ENCODE data around the gene RRP7A. TPM values are rescaled to one million over a fixed set of nuclear protein-coding genes. Genes with fewer than 3 reads are reported as not detected.
"Not testable (repeated sequence)": the region's sequence is repeated elsewhere in the genome, so short reads cannot be mapped to it uniquely, and the experiment has no call there.

RRP7A gene
- total RNA-seq, 1 experiment from 2014 or later: 72.2 TPM

DNA sequence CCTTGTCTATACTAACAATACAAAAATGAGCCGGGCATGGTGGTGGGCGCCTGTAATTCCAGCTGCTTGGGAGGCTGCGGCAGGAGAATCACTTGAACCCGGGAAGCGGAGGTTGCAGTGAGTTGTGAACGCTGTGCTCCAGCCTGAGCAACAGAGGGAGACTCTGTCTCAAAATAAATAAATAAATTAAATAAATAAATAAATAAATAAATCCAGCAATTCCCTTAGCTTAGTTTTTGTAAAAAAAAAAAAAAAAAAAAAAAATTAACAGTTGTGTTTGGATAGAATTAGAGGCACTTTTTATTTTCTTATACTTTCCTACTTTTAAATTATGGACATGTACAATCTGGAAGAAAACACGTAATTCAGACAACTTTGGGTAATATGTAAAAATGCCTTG lies 2.5 kb downstream of the RRP7A start:
- H3K4me3 Mint-ChIP-seq (ENCODE audit: unreplicated experiment); H3K27ac Mint-ChIP-seq (ENCODE audit: unreplicated experiment); intact Hi-C loops (cut with micrococcal nuclease; ENCODE audit: unreplicated experiment); BruUV-seq (replicated peaks); DNase-seq; H3K27me3 Mint-ChIP-seq (ENCODE audit: insufficient read depth, unreplicated experiment); H3K9me3 ChIP-seq; H3K36me3 ChIP-seq (ENCODE audit: control insufficient read depth, insufficient read depth, low read length); CTCF ChIA-PET; H3K27me3 ChIP-seq (replicated peaks; ENCODE audit: control insufficient read depth, insufficient read depth, low read length); H3K9me3 Mint-ChIP-seq (ENCODE audit: unreplicated experiment); H3K4me3 ChIP-seq (ENCODE audit: low read depth, low read length): not testable (repeated sequence)
- H3K4me1 ChIP-seq: peaks cover 15% of the 10 kb centered on the region
- H3K36me3 Mint-ChIP-seq (ENCODE audit: insufficient read depth, unreplicated experiment): peaks cover 32% of the 10 kb centered on the region
- peaks cover 17% of the 10 kb centered on the region for H3K4me1 Mint-ChIP-seq (ENCODE audit: low read depth, unreplicated experiment)
- POLR2A ChIA-PET: interaction anchor here (0.6 kb wide), 2 partner anchors 65 to 343 kb away, joined by 3 to 9 read pairs; no protein-coding TSS in a partner anchor

DNA sequence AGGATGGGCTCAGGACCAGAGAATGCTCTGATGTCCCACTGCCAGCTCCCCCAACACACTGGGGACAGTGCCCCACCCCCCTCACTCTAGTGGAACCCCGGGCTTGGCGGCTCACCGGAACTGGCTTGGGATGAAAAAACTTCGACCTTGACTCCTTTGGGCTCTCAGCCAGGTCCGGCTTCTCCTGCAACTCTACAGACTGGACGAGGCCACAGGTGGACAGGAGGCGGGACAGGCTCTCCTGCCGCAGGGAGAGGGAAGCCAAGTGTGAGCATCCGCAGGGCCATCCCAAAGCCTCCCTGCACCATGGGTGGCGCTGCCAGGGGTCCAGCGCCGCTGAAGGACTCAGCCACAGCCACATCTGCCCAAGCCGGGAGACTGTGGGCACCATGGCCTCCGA lies 3.7 kb downstream of the RRP7A start:
- Histone ChIP-seq H3K4me3 (ENCODE audit: low read depth, low read length) (no peak overlapping the region), H3K4me1 (peaks cover 11% of the 10 kb centered on the region), H3K9me3 (no peaks in the 10 kb centered on the region), H3K27me3 (replicated peaks; ENCODE audit: control insufficient read depth, insufficient read depth, low read length) (no peaks in the 10 kb centered on the region), H3K36me3 (ENCODE audit: control insufficient read depth, insufficient read depth, low read length) (no peaks in the 10 kb centered on the region; the same call in 1 of the 2 replicates)
- CTCF ChIA-PET: no interaction called here
- DNase-seq: no peak
- Mint-ChIP-seq H3K27me3 (ENCODE audit: insufficient read depth, unreplicated experiment) (no peaks in the 10 kb centered on the region), H3K36me3 (ENCODE audit: insufficient read depth, unreplicated experiment) (peaks cover 34% of the 10 kb centered on the region), H3K27ac (ENCODE audit: unreplicated experiment) (no peak overlapping the region), H3K4me3 (ENCODE audit: unreplicated experiment) (no peak overlapping the region), H3K9me3 (ENCODE audit: unreplicated experiment) (no peaks in the 10 kb centered on the region), H3K4me1 (ENCODE audit: low read depth, unreplicated experiment) (peaks cover 12% of the 10 kb centered on the region)
- TF ChIP-seq, protein P1, sequence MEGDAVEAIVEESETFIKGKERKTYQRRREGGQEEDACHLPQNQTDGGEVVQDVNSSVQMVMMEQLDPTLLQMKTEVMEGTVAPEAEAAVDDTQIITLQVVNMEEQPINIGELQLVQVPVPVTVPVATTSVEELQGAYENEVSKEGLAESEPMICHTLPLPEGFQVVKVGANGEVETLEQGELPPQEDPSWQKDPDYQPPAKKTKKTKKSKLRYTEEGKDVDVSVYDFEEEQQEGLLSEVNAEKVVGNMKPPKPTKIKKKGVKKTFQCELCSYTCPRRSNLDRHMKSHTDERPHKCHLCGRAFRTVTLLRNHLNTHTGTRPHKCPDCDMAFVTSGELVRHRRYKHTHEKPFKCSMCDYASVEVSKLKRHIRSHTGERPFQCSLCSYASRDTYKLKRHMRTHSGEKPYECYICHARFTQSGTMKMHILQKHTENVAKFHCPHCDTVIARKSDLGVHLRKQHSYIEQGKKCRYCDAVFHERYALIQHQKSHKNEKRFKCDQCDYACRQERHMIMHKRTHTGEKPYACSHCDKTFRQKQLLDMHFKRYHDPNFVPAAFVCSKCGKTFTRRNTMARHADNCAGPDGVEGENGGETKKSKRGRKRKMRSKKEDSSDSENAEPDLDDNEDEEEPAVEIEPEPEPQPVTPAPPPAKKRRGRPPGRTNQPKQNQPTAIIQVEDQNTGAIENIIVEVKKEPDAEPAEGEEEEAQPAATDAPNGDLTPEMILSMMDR (IDR thresholded peaks at IDR 0.05; ENCODE audit: insufficient read depth in 1 of 2, low read depth in 1 of 2, low read length in 1 of 2, severe bottlenecking in 1 of 2, unreplicated experiment in 1 of 2): no peak
- intact Hi-C loops (cut with micrococcal nuclease; ENCODE audit: unreplicated experiment): no loop called here
- BruUV-seq (replicated peaks): no TSS peak
- POLR2A ChIA-PET: no interaction called here

DNA sequence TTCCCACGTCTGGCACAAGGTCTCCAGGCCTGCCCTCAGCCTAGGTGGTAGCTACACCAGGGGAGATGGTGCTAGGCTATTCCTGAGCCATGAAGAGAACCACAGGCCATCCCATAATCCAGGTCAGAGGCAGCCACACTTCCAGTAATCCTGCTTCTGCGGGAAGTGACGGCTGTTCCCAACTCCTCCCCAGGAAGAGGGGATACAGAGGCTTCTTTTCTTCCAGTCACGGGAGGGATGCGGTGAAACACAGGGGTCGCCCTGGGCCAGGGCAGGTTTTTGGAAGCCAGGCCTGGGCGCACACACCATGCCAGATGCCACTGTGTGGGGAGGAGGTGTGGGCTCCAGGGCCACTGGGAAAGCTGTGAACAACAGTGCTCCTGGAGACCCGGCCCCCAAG lies 4.3 kb downstream of the RRP7A start:
- CTCF ChIA-PET; H3K27me3 Mint-ChIP-seq (ENCODE audit: insufficient read depth, unreplicated experiment); H3K27me3 ChIP-seq (replicated peaks; ENCODE audit: control insufficient read depth, insufficient read depth, low read length); H3K4me3 ChIP-seq (ENCODE audit: low read depth, low read length); H3K4me1 ChIP-seq; H3K4me3 Mint-ChIP-seq (ENCODE audit: unreplicated experiment); H3K9me3 ChIP-seq; H3K36me3 ChIP-seq (ENCODE audit: control insufficient read depth, insufficient read depth, low read length); DNase-seq; POLR2A ChIA-PET; intact Hi-C loops (cut with micrococcal nuclease; ENCODE audit: unreplicated experiment); BruUV-seq (replicated peaks); H3K27ac Mint-ChIP-seq (ENCODE audit: unreplicated experiment); H3K4me1 Mint-ChIP-seq (ENCODE audit: low read depth, unreplicated experiment); H3K9me3 Mint-ChIP-seq (ENCODE audit: unreplicated experiment): not testable (repeated sequence)
- peaks cover 38% of the 10 kb centered on the region for H3K36me3 Mint-ChIP-seq (ENCODE audit: insufficient read depth, unreplicated experiment)

DNA sequence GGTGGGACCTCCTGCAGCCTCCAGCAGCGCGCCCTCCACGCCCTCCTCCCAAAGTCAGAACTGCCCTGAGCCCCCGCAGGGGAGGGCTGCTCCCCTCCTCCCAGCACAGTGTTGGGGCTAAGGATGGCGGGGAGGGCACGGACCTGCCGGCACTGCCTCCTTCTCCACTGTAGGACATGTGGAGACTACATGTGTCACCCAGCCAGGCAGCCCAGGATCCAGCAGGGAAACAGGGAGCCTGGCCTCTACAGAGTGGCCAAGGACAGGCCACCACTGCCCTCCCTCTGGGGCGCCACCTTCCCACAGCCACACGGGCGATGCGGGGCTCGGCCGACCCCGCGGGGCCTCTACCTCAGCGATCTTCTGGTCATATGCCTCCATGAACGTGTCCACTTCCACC lies 5.3 kb downstream of the RRP7A start:
- H3K4me3 Mint-ChIP-seq (ENCODE audit: unreplicated experiment); BruUV-seq (replicated peaks); H3K9me3 ChIP-seq; H3K27me3 ChIP-seq (replicated peaks; ENCODE audit: control insufficient read depth, insufficient read depth, low read length); H3K9me3 Mint-ChIP-seq (ENCODE audit: unreplicated experiment); H3K27ac Mint-ChIP-seq (ENCODE audit: unreplicated experiment); H3K4me1 ChIP-seq; H3K27me3 Mint-ChIP-seq (ENCODE audit: insufficient read depth, unreplicated experiment); H3K4me1 Mint-ChIP-seq (ENCODE audit: low read depth, unreplicated experiment); CTCF ChIA-PET; H3K4me3 ChIP-seq (ENCODE audit: low read depth, low read length); DNase-seq; intact Hi-C loops (cut with micrococcal nuclease; ENCODE audit: unreplicated experiment); H3K36me3 ChIP-seq (ENCODE audit: control insufficient read depth, insufficient read depth, low read length); POLR2A ChIA-PET: not testable (repeated sequence)
- peaks cover 46% of the 10 kb centered on the region for H3K36me3 Mint-ChIP-seq (ENCODE audit: insufficient read depth, unreplicated experiment)

DNA sequence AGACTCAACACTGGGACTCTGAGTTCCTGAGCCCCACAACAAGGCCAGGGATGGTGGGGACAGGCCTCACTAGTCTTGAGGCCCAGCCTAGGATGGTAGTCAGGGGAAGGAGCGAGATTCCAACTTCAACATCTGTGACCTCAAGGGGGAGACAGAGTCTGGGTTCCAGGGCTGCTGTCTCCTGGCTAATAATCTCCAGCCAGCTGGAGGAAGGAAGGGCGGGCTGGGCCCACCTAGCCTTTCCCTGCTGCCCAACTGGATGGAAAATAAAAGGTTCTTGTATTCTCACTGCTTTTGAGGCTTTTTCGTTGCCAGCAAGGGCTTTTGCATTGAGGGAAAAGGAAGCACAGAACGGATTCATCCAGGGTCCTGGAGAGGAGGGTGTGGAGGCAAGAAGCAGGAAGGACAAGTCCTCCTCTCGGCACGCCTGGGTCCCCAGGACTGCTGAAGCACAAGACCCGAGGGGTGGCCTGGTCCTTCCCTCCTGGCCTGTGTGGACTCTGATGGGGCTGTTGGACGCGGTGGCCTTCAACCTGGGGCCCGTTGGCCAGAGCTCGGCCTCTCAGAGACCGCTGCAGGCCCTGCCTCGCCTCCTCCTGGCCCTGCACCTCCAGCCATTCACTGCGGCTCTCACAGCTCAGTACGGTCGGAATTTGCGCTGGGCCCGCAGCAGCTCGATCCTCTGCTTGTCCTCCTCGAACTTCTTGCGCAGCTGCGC lies 7.2 kb downstream of the RRP7A start:
- H3K36me3 ChIP-seq (ENCODE audit: control insufficient read depth, insufficient read depth, low read length); H3K9me3 Mint-ChIP-seq (ENCODE audit: unreplicated experiment); H3K27me3 Mint-ChIP-seq (ENCODE audit: insufficient read depth, unreplicated experiment); H3K4me1 Mint-ChIP-seq (ENCODE audit: low read depth, unreplicated experiment); BruUV-seq (replicated peaks); H3K27ac Mint-ChIP-seq (ENCODE audit: unreplicated experiment); H3K4me3 Mint-ChIP-seq (ENCODE audit: unreplicated experiment); H3K9me3 ChIP-seq; POLR2A ChIA-PET; CTCF ChIA-PET; H3K27me3 ChIP-seq (replicated peaks; ENCODE audit: control insufficient read depth, insufficient read depth, low read length); intact Hi-C loops (cut with micrococcal nuclease; ENCODE audit: unreplicated experiment); H3K4me1 ChIP-seq; H3K4me3 ChIP-seq (ENCODE audit: low read depth, low read length): not testable (repeated sequence)
- H3K36me3 Mint-ChIP-seq (ENCODE audit: insufficient read depth, unreplicated experiment): peaks cover 44% of the 10 kb centered on the region
- DNase-seq: peak in 1 of 2 experiments; percentile 55

Data from Caco-2 (cell line).